GM18520 (cell line): ENCODE results near the gene NRG4.
A peak's percentile ranks its signal among the peaks of the same experiment; 100 is the strongest.
"Not testable (repeated sequence)": the region's sequence is repeated elsewhere in the genome, so short reads cannot be mapped to it uniquely, and the experiment has no call there.

ENCODE experiments used
- ATAC-seq: cut with Tn5 transposase; IDR thresholded peaks from one replicate; pipeline ENCODE4 v1.9.1; 2021; ENCODE audit not compliant: unreplicated experiment

Gene NRG4, protein sequence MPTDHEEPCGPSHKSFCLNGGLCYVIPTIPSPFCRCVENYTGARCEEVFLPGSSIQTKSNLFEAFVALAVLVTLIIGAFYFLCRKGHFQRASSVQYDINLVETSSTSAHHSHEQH

DNA sequence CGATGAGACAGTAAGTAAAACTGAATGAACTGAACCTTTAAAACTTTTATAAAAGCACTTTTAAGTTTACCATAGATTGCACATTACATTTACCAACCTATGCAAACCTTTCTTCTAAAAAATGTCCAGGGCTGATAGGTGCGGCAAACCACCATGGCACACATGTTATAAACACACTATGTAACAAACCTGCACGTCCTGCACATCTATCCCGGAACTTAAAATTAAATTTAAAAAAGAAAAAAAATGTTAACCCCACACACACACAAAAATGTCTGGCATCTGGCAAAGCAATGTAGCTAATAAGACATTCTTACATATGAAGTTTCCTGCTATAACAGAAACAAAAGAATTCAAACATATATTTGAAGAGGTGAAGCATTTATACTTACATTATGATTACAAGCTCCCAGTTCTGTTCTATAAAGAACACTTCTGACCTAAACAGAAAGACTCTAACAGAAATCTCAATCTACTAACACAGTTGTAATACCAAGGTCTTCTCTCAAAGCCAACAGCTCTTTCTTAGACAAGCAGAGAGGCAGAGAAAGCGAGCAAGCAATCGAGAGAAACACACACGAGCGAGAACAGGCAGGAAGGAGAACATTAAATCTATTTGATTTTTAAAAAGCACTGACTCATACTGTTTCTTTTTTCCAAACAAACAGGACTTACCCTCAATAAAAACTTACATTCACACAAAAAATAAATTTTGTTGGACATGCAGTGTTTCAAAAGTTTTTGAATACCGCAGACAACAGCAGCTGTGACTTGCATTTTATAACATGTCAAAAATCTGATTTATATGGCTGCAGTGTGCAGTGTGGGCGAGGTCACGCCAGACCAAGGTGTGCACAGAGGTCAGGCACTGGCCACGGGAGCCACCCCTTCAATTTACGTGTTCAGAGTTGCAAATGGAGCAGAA lies at the start of gene NRG4:
NRG4 (minus strand) TSS at position 798 of the 925 bp plus-strand sequence. CDS start 1,194 bp downstream, outside the sequence.
- no peak for ATAC-seq

DNA sequence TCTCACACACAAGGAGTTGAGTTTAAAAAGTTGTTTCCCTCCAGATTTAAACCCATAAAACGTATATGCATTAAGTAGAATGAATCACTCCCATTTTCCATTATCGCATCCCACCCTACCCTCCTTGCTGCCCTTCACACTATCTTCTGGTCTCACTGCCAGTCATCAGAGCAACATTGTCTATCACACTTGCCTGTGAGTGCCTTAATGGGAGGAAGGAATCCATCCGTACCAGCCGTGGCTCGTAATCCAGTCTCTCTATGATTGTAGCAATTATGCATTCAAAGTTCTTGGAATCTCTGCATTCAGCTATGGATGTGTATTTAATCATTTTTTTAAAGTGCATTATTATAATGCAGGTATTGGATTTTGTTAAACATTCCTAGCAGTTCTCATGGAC lies 49.5 kb upstream of the NRG4 start:
- no peak for ATAC-seq

GRCh38 chr15:76060118-76060989 lies 48.1 kb upstream of the NRG4 start:
- no peak for ATAC-seq

DNA sequence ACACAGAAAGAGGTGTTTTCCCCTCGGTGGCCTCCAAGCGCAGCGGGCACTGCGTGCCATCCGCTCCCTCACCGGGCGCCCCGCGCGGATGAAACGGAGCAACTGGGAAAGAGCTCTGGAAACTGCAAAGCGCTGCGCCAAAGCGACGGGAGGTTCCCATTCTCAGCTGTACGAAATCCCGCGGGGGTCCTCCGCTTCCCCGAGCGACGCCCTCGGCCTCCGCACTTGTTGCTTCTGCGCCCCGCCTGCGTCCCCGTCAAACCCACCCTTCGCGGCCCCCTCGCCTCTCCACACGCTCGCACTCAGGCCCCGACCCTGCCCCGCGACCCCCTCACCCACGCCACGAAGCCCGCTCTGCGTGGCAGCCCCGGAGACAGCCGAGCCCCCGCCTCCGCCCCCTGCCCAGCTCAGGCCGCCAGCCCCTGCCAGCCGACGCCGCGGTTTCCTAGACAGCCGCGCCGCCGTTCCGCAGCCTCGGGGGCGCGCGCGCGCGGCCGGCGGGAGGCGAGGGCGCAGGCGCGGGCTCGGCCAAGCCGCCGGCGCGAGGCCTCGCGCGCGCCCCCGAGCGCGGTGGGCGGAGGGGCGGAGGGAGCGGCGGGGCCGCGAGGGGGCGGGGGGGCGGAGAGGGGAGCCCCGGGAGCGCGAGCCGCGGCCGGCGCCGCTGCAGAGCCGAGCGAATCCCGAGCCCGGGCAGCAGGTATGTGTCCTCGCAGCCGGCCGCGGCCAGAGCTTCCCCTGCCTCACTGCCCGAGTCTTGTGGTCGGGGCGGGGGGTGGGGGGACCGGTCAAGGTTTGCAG lies 47.3 kb upstream of the NRG4 start, which contains the start of gene TMEM266:
TMEM266 (plus strand) TSS at position 666 of the 798 bp plus-strand sequence. CDS start 74,279 bp downstream, outside the sequence.
- no peak for ATAC-seq

- ATAC-seq: no peak
These were observed 46.6 kb upstream of the NRG4 start for GRCh38 chr15:76058714-76059319.

GRCh38 chr15:76057332-76058000 lies 45.2 kb upstream of the NRG4 start:
- ATAC-seq: peak; percentile 21

DNA sequence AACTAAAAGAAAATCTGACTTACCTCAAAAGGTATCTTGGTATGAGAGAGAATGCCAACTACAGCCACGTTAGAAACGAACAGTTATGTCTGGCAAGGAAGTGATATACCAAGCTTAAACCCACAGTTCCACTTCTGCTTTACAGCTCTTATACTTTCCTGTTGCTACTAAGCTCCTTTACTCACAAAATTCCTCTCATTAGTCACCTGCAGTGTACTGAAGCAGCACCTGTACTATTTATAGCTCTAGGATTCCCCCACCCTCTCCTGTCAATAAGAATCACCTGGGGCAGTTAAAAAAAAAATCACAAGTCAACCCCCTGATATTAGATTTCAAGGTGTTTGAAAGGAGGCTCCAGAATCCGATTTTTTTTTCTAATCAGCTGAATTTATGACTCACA lies 44.7 kb upstream of the NRG4 start:
- peak; percentile 52 for ATAC-seq

- ATAC-seq: not testable (repeated sequence)
These were observed 42.0 kb upstream of the NRG4 start for GRCh38 chr15:76054201-76054600.

DNA sequence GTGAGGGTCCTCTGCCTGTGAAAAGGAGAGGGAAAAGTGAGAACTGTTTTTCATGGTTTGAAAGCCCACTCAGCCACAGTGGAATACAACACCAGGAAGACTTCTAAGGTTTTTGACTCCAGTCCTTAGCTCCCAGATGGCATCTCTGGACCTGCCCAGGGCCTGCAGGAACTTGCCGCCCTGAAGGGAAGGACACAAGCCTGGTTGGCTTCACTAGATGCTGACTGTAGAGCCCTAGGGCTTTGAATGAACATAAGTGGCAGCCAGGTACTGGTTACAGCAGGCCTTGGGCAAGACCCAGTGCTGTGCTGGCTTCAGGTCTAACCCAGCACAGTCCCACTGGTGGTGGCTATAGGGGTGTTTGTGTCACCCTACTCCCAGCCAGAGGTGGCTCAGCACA lies 26.3 kb upstream of the NRG4 start:
- ATAC-seq: no peak

- ATAC-seq: no peak
These were observed 23.4 kb upstream of the NRG4 start for GRCh38 chr15:76035593-76035992.

DNA sequence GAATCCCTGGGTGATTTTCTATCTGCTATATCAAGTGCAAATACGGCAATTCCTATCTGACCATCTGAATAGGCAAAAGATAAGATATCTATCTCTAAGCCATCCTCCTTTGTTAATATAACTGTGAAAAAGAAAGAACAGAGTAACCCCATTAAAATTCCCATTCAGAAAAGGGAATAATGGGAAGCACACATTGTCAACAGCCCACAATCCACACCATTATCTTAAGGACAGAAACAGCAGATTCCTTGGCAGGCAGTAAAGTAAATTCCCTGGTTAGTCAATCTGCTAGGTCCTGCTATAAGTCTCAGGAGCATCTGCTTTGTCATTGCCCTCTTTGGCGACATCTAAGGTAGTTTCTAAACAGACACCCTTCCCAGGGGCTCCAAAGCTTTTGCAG lies 21.9 kb upstream of the NRG4 start:
- ATAC-seq: no peak

- ATAC-seq: no peak
These were observed 21.2 kb upstream of the NRG4 start for GRCh38 chr15:76033438-76033837.

DNA sequence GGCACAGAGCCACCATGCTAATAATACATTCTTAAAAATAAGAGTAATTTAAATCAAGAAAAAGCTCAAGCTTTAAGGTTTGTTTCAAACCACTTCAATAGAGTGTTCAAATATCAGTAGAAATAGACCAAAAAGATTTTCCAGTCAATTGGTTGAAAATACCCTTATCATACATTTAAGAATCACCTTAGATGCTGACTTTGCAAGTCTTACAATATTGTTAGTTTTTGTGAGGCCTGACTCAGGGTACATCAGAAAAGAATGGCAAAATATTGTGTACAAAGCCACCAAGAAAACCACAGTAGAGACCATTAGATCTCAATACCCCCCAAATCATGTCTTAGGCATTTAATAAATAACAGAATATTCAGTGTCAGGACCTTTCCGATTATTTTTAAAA lies 19.8 kb upstream of the NRG4 start:
- ATAC-seq: no peak

GRCh38 chr15:76024021-76024768 lies 12.0 kb upstream of the NRG4 start:
- ATAC-seq: no peak

DNA sequence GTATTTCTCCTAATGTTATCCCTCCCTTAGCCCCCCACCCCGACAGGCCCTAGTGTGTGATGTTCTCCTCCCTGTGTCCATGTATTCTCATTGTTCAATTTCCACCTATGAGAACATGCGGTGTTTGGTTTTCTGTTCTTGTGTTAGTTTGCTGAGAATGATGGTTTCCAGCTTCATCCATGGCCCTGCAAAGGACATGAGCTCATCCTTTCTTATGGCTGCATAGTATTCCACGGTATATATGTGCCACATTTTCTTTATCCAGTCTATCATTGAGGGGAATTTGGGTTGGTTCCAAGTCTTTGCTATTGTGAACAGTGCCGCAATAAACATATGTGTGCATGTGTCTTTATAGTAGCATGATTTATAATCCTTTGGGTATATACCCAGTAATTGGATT lies 1.2 kb upstream of the NRG4 start:
- not testable (repeated sequence) for ATAC-seq

- ATAC-seq: no peak
These were observed 1.6 kb downstream of the NRG4 start for GRCh38 chr15:76010613-76011012.

DNA sequence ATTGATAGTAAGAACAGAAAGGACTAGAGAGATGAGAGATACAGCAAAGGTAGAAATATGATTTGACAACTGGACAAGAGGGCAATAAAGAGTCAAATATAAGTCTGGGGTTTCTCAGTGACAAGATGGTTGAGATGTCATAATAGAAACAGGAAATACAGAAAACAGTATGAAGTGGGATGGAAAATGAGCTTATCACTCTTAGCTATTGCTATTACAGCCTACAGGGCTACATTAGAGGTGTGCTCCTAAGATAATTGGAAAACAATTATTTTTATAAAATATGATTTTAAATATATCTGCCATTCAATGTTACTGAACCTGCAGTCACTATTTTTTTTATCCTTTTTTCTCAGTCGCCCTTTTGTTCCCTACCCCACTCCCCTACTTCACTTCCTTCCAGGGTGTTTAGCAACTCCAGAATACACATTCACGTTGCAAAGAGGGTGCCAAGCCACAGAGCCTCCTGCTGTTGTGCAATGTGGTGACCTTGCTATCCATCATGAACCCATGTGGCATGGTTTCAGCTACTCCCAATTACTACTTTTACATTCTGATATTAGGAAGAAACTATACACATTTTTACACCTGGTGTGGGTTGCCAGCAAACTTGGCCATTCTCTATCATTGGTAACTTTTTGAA lies 6.0 kb downstream of the NRG4 start:
- ATAC-seq: no peak

GRCh38 chr15:76003364-76003763 lies 8.9 kb downstream of the NRG4 start:
- ATAC-seq: no peak
